22Rv1 (cell line): ENCODE data around the gene FAM181A.

Experiments used
- CTCF ChIP-seq: fragments of 450-650 bp; IDR thresholded peaks from 2 replicates; pipeline ENCODE4 v1.5.1; 2017; ENCODE audit warnings: mild to moderate bottlenecking
- ZFX ChIP-seq: fragments of 450-650 bp; IDR thresholded peaks from 2 replicates; pipeline ENCODE4 v1.6.1; 2017; ENCODE audit warnings: antibody characterized with exemption, borderline replicate concordance

- no peak for TF ChIP-seq CTCF
- TF ChIP-seq ZFX = no peak
Measured at GRCh38 chr14:93964281-93964680, 37.1 kb downstream of the FAM181A start.
